OCI-LY1 (cell line): Measurements from ENCODE around the gene TBC1D3I.
"Not testable (repeated sequence)": the region's sequence is repeated elsewhere in the genome, so short reads cannot be mapped to it uniquely, and the experiment has no call there.

Experiments used
- EZH2 ChIP-seq: fragments of 200-600 bp; sonication (generic), shearing (Covaris generic); IDR thresholded peaks from 2 replicates; pipeline ENCODE4 v1.8.0; 2017; ENCODE audit warnings: borderline replicate concordance, mixed run types, mild to moderate bottlenecking, antibody characterized with exemption, low read length, moderate library complexity, mixed read lengths
- TF ChIP-seq, protein P1 (sequence below): fragments of 200-600 bp; sonication (generic), shearing (Covaris generic); IDR thresholded peaks from 2 replicates; pipeline ENCODE4 v1.5.1; 2017; ENCODE audit warnings: mild to moderate bottlenecking, antibody characterized with exemption, low read length, moderate library complexity, mixed read lengths

DNA sequence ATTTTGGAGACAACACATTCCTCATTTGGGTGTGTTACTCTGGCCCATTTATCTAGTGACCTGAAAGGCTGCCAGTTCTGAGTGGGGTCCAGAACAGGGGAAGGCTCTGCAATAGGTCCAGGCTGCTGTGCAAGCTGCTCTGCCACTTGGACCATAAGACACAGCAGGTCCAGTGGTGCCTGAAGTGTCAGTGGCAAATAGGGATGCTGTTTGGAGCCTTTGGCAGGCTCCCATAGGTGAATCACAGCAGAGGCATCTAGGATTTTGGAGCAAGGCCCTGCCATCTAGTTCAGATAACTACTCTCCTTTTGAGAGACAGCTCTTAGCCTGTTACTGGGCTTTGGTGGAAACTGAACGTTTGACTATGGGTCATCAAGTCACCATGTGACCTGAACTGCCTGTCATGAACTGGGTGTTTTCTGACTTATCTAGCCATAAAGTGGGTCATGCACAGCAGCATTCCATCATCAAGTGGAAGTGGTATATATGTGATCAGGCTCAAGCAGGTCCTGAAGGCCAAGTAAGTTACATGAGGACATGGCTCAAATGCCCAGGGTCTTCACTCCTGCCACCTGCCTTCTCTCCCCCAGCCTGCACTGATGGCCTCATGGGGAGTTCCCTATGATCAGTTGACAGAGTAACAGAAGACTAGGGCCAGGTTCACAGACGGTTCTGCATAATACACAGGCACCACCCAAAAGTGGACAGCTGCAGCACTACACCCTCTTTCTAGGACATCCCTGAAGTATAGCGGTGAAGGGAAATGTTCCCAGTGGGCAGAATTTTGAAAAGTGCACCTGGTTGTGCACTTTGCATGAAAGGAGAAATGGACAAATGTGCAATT is 43.4 kb downstream of the TBC1D3I start:
- TF ChIP-seq, protein P1, sequence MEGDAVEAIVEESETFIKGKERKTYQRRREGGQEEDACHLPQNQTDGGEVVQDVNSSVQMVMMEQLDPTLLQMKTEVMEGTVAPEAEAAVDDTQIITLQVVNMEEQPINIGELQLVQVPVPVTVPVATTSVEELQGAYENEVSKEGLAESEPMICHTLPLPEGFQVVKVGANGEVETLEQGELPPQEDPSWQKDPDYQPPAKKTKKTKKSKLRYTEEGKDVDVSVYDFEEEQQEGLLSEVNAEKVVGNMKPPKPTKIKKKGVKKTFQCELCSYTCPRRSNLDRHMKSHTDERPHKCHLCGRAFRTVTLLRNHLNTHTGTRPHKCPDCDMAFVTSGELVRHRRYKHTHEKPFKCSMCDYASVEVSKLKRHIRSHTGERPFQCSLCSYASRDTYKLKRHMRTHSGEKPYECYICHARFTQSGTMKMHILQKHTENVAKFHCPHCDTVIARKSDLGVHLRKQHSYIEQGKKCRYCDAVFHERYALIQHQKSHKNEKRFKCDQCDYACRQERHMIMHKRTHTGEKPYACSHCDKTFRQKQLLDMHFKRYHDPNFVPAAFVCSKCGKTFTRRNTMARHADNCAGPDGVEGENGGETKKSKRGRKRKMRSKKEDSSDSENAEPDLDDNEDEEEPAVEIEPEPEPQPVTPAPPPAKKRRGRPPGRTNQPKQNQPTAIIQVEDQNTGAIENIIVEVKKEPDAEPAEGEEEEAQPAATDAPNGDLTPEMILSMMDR: not testable (repeated sequence)
- not testable (repeated sequence) for TF ChIP-seq EZH2
